WTC11 (cell line): Measurements from ENCODE around the gene MYO16. TPM values are rescaled to one million over a fixed set of nuclear protein-coding genes. Genes with fewer than 3 reads are reported as not detected.

Experiments used
- ATAC-seq: fragments of 200-7000 bp; cut with Tn5 transposase; 2 replicates; pipeline ENCODE4 v1.10.0; 2021; ENCODE audit warnings: mild to moderate bottlenecking, moderate library complexity
- CTCF ChIA-PET: fragments of 300-600 bp; sonication (Branson Sonifier 250); formaldehyde crosslinking; loops from one replicate; lab custom pipeline; 2021; ENCODE audit warnings: antibody characterized with exemption; lab: Charles Lee
- POLR2A ChIA-PET: fragments of 350-600 bp; sonication (Branson Sonifier 250); formaldehyde crosslinking; loops from one replicate; lab custom pipeline; 2021; ENCODE audit warnings: antibody characterized with exemption; lab: Charles Lee
- DNase-seq: peaks from one replicate; pipeline ENCODE4 v3.0.0; 2021; ENCODE audit warnings: low spot score
- H3K27ac Mint-ChIP-seq: 2 replicates; pipeline ENCODE4 v1.8.0; 2021; ENCODE audit warnings: mixed read lengths
- H3K27me3 Mint-ChIP-seq: 2 replicates; pipeline ENCODE4 v1.8.0; 2021; ENCODE audit warnings: low read depth, mild to moderate bottlenecking, moderate library complexity, mixed read lengths
- H3K36me3 Mint-ChIP-seq: 2 replicates; pipeline ENCODE4 v1.8.0; 2021; ENCODE audit warnings: mixed read lengths
- H3K4me1 Mint-ChIP-seq: 2 replicates; pipeline ENCODE4 v1.8.0; 2022; ENCODE audit warnings: mixed read lengths
- H3K4me3 Mint-ChIP-seq: 2 replicates; pipeline ENCODE4 v1.8.0; 2021; ENCODE audit warnings: mild to moderate bottlenecking, moderate library complexity, mixed read lengths
- H3K9me3 Mint-ChIP-seq: 2 replicates; pipeline ENCODE4 v1.8.0; 2021; ENCODE audit warnings: mixed read lengths
- ARID4B ChIP-seq: sonication (generic); formaldehyde crosslinking; IDR thresholded peaks from 2 replicates; pipeline ENCODE4 v1.8.0; 2023; ENCODE audit warnings: missing genetic modification reagents, mild to moderate bottlenecking, borderline replicate concordance
- ATF1 ChIP-seq: sonication (generic); formaldehyde crosslinking; IDR thresholded peaks from 2 replicates; pipeline ENCODE4 v1.8.1; 2023; ENCODE audit warnings: mild to moderate bottlenecking, moderate library complexity, missing genetic modification reagents
- CREM ChIP-seq: sonication (generic); formaldehyde crosslinking; IDR thresholded peaks from 2 replicates; pipeline ENCODE4 v1.8.1; 2022; ENCODE audit warnings: mild to moderate bottlenecking, missing genetic modification reagents, moderate library complexity
- ESRRA ChIP-seq: sonication (generic); formaldehyde crosslinking; IDR thresholded peaks from 2 replicates; pipeline ENCODE4 v1.8.1; 2022; ENCODE audit warnings: mild to moderate bottlenecking, missing genetic modification reagents, borderline replicate concordance
- ETV6 ChIP-seq: sonication (generic); formaldehyde crosslinking; IDR thresholded peaks from 2 replicates; pipeline ENCODE4 v1.8.1; 2022; ENCODE audit warnings: mild to moderate bottlenecking, missing genetic modification reagents
- JAZF1 ChIP-seq: fragments of 250-450 bp; sonication (Bioruptor Pico); IDR thresholded peaks from 2 replicates; pipeline ENCODE4 v1.9.0; 2021; ENCODE audit warnings: moderate library complexity, mild to moderate bottlenecking, inconsistent platforms
- NFATC4 ChIP-seq: fragments of 250-450 bp; sonication (Bioruptor Pico); IDR thresholded peaks from 2 replicates; pipeline ENCODE4 v1.9.0; 2021; ENCODE audit warnings: mild to moderate bottlenecking
- NR3C1 ChIP-seq: sonication (generic); formaldehyde crosslinking; conservative IDR thresholded peaks from 2 replicates; pipeline ENCODE4 v1.8.1; 2023; ENCODE audit warnings: low read depth, mild to moderate bottlenecking, missing genetic modification reagents
- SMAD3 ChIP-seq: sonication (generic); formaldehyde crosslinking; IDR thresholded peaks from 2 replicates; pipeline ENCODE4 v1.8.0; 2022; ENCODE audit warnings: missing genetic modification reagents, mild to moderate bottlenecking, borderline replicate concordance
- SMAD4 ChIP-seq: sonication (generic); formaldehyde crosslinking; IDR thresholded peaks from 2 replicates; pipeline ENCODE4 v1.8.0; 2022; ENCODE audit warnings: mild to moderate bottlenecking, missing genetic modification reagents
- TEAD1 ChIP-seq: sonication (generic); formaldehyde crosslinking; IDR thresholded peaks from 2 replicates; pipeline ENCODE4 v1.8.0; 2022; ENCODE audit warnings: mild to moderate bottlenecking, missing genetic modification reagents
- total RNA-seq: library from RNA; stranded (reverse); gene quantifications from 3 replicates; pipeline ENCODE4 v1.2.3, GENCODE V29; 2021
- TF ChIP-seq, protein P1 (sequence below): sonication (generic); formaldehyde crosslinking; IDR thresholded peaks from 2 replicates; pipeline ENCODE4 v1.8.0; 2022; ENCODE audit warnings: mild to moderate bottlenecking, missing genetic modification reagents
- TF ChIP-seq, protein P2 (sequence below): fragments of 200-600 bp; IDR thresholded peaks from 2 replicates; pipeline ENCODE4 v1.8.0; 2022; ENCODE audit warnings: antibody characterized with exemption
- TF ChIP-seq, protein P3 (sequence below): sonication (generic); formaldehyde crosslinking; IDR thresholded peaks from 2 replicates; pipeline ENCODE4 v1.8.1; 2023; ENCODE audit warnings: mild to moderate bottlenecking, missing genetic modification reagents
- TF ChIP-seq, protein P4 (sequence below): sonication (generic); formaldehyde crosslinking; IDR thresholded peaks from 2 replicates; pipeline ENCODE4 v1.8.0; 2022; ENCODE audit warnings: mild to moderate bottlenecking, missing genetic modification reagents
- TF ChIP-seq, protein P5 (sequence below): sonication (generic); formaldehyde crosslinking; IDR thresholded peaks from 2 replicates; pipeline ENCODE4 v1.8.1; 2022; ENCODE audit warnings: low read depth, missing genetic modification reagents, borderline replicate concordance

Gene MYO16
- total RNA-seq, 1 experiment from 2014 or later: 0.09 TPM

DNA sequence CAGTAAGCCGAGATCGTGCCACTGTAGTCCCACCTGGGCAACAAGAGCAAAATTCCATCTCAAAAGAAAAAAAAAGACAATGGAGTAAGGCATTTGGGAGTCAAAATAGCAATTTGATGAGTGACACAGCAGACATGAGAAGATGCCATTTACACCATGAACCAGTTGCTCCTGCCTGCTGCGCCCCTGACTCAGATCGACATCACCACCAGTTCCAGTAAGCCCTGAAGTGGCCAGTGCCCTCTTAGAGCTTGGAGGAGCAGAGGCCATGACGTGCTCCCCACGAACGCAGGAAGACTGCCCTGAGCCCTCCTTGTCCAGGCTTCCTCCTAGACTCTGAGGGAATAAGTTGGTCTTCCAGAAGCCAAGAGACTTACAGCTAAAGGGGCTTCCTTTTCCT is 339.2 kb downstream of the MYO16 start:
- DNase-seq: no peak
- TF ChIP-seq TEAD1 (CRISPR knock-in tag) (no peak), NFATC4 (CRISPR knock-in tag) (no peak)
- TF ChIP-seq, protein P1, sequence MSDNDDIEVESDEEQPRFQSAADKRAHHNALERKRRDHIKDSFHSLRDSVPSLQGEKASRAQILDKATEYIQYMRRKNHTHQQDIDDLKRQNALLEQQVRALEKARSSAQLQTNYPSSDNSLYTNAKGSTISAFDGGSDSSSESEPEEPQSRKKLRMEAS: no peak
- TF ChIP-seq, all 79 proteins: peak for 0
- no peak for ATAC-seq
- Mint-ChIP-seq H3K4me1 (no peaks in the 10 kb centered on the region), H3K9me3 (peaks cover 10% of the 10 kb centered on the region), H3K36me3 (no peaks in the 10 kb centered on the region; the same call in 1 of the 2 replicates), H3K27ac (no peak overlapping the region), H3K27me3 (no peaks in the 10 kb centered on the region), H3K4me3 (no peak overlapping the region)
- ChIA-PET POLR2A (no interaction called here), CTCF (no interaction called here)

DNA sequence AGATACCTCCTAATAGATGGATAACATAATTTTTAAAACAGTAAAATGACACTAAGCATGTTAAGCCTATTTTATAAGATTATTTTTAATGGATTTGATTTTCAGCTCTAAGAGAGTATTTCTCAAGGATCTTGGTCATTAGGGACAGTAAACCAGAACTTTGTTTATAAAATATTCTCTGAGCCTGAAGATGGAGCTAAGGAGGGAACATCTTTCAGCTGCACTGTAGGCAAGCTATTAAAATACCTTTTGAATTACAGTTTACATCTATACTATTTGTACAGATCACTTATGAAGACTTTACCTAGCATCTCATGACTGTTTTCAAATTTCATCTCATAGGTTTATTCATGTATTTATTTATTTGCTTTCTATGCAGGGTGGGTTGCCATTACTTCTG is 345.3 kb downstream of the MYO16 start:
- ChIA-PET POLR2A (no interaction called here), CTCF (interaction anchor here (1.0 kb wide), 1 partner anchor 13 kb away, joined by 4 read pairs; no protein-coding TSS in a partner anchor)
- no peak for TF ChIP-seq NR3C1
- no peak for TF ChIP-seq ARID4B
- no peak for TF ChIP-seq SMAD4 (CRISPR knock-in tag)
- TF ChIP-seq, protein P2, sequence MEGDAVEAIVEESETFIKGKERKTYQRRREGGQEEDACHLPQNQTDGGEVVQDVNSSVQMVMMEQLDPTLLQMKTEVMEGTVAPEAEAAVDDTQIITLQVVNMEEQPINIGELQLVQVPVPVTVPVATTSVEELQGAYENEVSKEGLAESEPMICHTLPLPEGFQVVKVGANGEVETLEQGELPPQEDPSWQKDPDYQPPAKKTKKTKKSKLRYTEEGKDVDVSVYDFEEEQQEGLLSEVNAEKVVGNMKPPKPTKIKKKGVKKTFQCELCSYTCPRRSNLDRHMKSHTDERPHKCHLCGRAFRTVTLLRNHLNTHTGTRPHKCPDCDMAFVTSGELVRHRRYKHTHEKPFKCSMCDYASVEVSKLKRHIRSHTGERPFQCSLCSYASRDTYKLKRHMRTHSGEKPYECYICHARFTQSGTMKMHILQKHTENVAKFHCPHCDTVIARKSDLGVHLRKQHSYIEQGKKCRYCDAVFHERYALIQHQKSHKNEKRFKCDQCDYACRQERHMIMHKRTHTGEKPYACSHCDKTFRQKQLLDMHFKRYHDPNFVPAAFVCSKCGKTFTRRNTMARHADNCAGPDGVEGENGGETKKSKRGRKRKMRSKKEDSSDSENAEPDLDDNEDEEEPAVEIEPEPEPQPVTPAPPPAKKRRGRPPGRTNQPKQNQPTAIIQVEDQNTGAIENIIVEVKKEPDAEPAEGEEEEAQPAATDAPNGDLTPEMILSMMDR: no peak
- TF ChIP-seq SMAD3: no peak
- no peak for TF ChIP-seq CREM
- TF ChIP-seq ETV6: no peak
- TF ChIP-seq, protein P3, sequence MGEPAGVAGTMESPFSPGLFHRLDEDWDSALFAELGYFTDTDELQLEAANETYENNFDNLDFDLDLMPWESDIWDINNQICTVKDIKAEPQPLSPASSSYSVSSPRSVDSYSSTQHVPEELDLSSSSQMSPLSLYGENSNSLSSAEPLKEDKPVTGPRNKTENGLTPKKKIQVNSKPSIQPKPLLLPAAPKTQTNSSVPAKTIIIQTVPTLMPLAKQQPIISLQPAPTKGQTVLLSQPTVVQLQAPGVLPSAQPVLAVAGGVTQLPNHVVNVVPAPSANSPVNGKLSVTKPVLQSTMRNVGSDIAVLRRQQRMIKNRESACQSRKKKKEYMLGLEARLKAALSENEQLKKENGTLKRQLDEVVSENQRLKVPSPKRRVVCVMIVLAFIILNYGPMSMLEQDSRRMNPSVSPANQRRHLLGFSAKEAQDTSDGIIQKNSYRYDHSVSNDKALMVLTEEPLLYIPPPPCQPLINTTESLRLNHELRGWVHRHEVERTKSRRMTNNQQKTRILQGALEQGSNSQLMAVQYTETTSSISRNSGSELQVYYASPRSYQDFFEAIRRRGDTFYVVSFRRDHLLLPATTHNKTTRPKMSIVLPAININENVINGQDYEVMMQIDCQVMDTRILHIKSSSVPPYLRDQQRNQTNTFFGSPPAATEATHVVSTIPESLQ (CRISPR knock-in tag): no peak
- TF ChIP-seq, protein P4, sequence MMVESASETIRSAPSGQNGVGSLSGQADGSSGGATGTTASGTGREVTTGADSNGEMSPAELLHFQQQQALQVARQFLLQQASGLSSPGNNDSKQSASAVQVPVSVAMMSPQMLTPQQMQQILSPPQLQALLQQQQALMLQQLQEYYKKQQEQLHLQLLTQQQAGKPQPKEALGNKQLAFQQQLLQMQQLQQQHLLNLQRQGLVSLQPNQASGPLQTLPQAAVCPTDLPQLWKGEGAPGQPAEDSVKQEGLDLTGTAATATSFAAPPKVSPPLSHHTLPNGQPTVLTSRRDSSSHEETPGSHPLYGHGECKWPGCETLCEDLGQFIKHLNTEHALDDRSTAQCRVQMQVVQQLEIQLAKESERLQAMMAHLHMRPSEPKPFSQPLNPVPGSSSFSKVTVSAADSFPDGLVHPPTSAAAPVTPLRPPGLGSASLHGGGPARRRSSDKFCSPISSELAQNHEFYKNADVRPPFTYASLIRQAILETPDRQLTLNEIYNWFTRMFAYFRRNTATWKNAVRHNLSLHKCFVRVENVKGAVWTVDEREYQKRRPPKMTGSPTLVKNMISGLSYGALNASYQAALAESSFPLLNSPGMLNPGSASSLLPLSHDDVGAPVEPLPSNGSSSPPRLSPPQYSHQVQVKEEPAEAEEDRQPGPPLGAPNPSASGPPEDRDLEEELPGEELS (CRISPR knock-in tag): no peak
- no peak for TF ChIP-seq ESRRA
- TF ChIP-seq JAZF1 (CRISPR knock-in tag): no peak
- TF ChIP-seq, protein P5, sequence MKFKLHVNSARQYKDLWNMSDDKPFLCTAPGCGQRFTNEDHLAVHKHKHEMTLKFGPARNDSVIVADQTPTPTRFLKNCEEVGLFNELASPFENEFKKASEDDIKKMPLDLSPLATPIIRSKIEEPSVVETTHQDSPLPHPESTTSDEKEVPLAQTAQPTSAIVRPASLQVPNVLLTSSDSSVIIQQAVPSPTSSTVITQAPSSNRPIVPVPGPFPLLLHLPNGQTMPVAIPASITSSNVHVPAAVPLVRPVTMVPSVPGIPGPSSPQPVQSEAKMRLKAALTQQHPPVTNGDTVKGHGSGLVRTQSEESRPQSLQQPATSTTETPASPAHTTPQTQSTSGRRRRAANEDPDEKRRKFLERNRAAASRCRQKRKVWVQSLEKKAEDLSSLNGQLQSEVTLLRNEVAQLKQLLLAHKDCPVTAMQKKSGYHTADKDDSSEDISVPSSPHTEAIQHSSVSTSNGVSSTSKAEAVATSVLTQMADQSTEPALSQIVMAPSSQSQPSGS (CRISPR knock-in tag): no peak
- no peak for TF ChIP-seq ATF1 (CRISPR knock-in tag)
- H3K9me3 Mint-ChIP-seq: peaks cover 17% of the 10 kb centered on the region
- DNase-seq: no peak
- no peak overlapping the region for H3K4me3 Mint-ChIP-seq
- H3K4me1 Mint-ChIP-seq: no peaks in the 10 kb centered on the region
- H3K36me3 Mint-ChIP-seq: peaks cover 2% of the 10 kb centered on the region; the same call in 1 of the 2 replicates
- H3K27ac Mint-ChIP-seq: no peak overlapping the region
- H3K27me3 Mint-ChIP-seq: no peaks in the 10 kb centered on the region
- no peak for ATAC-seq
